NOMO-1 treated with dmso at 0.1 percent for 144 hours (cell line): Measurements from ENCODE around the gene FAAH.

Source experiments
- DNase-seq: peaks from one replicate; lab custom pipeline; 2025; ENCODE audit not compliant: unreplicated experiment; lab: John Stamatoyannopoulos, UW

FAAH gene

DNA sequence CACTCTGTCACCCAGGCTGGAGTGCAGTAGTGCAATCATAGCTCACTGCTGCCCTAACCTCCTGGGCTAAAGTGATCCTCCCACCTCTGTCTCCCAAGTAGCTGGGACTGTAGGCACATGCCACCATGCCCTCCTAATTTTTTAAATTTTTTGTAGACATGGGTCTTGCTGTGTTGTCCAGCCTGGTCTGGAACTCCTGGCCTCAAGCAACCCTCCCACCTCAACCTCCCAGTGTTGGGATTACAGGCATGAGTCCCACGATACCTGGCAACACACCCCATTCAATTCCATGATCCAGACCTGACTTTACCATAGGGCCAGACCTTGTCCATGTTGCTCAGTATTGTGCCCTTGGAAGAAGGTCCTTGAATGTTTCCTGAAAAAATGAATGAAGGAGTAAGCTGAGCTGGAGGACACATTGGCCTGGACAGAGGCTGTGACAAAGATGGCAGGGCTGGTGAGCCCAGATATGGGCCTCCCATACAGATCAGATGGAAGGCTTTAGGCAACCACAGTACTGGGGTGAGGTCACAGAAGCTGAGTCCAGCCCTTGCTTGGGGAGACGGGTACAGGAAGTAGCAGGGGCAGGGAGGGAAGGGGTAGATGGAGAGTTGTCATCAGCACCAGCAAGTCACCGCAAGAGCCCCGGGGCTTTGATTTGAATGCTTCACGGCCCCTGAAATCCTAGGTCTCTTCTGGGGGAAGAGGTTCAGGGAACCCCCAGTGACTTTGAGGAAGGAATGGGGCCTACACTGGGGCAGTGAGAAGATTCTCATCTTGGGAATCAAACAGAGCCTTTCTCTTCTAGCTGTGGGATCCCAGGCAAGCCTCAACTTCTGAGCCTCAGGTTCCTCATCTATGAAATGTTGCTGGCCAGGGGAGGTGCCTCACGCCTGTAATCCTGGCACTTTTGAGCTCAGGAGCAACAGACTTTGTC, 55.4 kb downstream of the FAAH start:
- DNase-seq = no peak

DNA sequence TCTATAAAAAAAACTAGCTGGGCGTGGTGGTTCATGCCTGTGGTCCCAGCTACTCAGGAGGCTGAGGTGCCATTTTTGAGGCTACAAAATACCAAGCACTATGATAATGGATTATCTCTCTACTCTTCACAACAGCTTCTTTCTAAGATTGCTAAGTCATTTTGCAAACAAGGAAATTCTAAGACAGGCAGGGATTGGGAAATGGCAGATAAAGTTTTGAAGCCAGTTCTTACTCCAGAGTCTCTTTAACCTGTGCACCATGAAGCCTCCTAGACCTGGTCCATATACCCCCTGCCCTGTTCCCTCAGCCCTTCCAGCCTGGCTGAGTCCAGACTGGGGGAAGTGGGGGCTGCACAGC, 56.0 kb downstream of the FAAH start:
- DNase-seq = no peak

DNA sequence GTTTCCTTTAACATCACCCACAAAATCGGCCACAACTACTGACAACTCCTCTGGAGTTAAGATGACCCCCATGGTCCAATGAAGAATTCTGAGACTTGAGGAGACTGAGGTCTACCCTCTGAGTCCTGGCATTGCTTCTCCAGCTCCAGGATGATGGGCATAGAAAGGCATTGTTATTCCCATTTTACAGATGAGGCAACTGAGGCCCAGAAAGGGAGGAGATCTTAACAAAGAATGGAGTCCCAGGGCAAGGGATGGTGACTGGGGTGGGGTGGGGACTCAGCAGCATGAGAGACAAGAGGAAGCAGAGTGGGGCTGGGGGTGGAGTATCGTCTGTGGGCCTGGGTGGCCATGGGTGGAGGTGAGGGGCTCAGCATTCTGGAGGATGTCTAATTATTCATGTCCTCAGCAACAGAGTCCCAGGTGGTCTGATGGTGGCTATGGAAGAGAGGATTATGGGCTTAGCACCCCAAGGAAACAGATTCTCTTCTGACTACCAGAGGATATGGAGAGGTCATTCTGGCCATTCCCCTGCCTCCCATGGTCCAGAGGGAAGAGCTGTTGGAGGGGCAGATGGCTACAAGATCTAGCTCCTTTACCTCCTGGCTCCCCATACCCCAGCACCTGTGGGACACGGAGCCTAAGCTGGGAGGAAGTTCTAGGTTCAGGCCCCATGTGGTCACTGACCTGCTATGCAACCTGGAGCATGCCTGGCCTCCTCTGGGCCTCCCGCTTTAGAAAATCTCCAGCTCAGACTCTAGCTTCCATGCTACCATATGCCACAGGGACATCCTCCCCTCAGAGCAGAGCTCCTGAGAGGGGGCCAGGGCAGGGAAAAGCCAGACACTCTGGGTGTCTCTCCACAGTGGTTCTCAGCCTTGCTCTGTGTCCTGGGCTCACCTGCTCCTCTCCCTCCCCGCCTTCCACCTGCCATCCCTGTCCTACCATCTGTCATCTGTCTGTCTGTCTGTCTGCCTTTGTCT, 58.1 kb downstream of the FAAH start:
- no peak for DNase-seq

DNA sequence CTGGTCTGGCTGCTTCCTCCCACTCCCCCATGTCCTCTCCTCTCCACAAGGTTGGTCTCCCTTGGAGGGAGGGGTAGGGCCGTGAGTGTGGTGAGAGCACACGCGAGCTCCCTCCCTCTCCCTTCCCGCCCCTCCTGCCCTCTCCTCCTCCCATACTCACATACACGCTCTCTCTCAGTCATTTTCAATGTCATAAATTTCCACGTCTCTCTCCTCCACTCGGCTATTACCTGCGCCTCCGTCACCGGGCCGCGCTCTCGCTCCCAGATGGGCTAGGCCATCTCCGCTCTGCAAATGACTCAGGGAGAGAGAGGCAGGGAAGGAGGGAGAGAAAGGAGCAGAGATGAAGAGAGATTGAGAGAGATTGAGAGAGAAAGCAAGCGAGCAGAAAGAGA, 58.8 kb downstream of the FAAH start:
- no peak for DNase-seq

DNA sequence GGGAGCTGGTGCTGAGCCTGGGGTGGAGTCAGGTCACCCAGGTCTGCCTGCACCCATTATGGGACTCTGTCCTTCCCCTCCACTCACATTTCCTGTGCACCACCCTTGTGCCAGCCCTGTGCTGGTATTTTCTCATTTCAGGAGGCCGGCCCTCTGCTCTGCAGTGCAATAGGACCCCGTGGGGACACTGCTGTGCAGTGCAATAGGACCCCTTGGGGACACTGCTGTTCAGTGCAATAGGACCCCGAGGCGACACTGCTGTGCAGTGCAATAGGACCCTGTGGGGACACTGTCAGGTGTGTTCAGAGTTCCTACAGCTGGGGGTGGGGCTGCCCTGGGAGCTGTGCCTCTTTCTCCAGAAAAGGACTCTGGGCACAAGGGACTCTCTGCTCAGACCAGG, 59.3 kb downstream of the FAAH start:
- no peak for DNase-seq

DNA sequence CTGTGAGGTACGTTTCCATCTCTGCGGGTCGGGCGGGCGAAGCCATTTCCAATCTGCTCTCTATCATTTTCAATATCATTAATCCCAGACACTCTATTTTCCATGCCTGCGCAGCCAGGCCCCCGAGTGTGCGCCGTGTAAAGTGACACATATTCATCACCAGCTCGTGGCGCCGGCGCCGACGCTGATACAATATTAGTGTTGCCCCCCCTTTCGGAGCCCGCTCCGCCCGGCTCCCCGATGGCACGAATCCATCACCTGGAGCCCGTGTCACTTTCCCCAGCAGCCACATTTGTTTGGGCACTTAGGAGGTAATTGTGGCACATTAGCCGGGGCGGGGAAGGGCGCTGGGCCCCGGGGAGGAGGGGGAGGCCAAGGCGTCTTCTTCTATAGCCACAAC, 61.8 kb downstream of the FAAH start:
- DNase-seq = no peak

DNA sequence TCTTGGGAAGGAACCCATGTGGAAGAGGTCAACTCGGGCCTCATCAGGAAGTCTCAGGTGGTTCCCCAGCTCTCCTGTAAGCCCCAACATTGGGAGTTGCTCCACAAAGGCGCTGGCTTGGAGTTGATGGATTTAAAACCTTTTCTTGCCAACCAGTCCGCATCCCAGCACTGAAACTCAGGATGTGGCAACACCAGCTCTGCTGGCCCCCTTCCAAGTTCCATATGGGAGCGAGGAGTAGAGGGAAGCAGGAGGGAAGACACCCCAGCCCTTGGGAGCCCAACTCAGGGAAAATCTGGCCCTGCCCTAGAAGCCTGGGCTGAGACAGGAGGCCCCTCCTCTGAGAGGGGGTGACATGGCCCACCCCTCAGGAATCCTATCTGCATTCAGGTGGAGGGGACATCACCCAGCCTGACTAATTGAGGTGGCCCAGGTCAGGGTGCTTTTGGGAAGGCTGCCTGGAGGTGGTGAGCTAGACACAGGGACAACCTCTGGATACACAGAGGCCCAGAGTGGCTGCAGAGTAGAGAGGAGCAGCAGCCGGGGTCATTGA, 62.4 kb downstream of the FAAH start:
- DNase-seq = no peak

DNA sequence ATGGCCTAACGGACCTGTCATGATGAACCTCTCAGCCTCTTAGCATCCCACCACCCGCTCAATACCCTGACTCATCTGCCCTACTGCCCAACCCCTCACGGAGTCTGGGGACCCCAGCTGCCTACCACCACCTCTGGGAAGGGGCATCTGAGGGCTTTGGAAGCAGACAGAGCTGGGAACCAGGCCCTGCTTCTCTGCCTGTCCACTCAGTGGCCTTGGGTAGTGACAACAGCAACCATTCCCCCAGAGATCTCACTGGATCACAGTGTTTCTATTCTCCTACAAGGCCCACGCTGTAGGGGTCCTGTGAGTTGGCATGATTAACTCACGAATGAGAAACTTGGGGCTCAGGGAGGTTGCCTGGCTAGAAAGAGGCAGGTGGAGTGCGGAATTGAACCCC, 63.1 kb downstream of the FAAH start:
- no peak for DNase-seq

DNA sequence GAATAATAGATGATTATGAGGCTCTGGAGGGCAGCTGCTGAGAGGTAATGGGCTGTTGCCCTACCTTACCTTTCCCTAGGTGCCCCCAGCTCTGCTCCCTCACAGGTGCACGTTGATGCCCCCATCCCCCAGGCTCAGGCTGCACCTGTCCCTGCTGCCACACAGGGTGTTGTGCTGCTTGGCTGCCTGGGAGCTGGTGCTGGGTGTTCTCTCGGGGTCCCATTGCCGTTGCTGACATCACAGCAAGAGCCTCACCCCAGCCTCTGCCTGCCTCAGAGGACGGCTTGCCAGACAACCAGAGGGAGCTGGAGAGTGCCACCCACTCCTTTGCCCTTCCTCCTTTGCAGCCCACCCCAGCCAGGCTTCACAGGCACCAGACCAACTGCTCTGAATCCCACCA, 64.1 kb downstream of the FAAH start:
- DNase-seq = no peak

DNA sequence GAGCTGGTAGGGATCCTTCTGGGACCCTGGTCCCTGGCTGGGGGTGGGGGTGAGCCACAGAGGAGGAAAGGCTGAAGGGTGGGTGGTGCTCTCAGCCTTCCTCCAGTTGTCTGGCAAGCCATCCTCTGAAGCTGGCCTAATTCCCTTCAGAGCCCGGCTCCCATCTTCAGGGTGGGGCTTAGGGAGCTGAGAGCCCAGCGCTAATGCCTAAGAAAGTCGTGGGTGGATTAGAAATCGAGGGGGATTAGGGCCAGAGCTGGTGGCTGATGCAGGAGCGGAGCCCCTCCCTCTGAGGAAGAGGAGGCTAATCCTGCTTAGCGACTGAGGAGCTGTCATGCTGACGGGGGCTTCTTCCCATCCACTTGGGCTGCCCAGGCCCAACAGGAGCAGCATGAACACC, 64.7 kb downstream of the FAAH start:
- DNase-seq = no peak

DNA sequence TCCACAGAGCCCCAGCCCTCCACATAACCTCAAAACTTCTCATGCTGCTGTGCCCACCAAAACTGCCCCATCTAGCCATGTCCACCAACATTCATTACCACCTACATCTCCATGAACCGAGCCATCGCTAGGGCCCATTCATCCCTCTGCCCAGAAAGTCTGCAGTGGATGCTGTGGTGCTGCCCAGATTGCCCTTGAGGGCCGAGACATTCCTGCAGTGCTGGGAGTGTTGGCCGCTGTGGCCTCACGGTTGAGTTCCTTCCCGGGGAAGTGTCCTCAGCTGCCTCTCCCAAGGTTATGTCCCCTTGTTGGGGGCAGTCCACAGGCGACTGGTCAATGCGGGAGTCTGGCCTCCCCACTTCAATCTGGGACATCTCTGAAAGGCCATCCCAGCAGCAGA, 65.2 kb downstream of the FAAH start:
- DNase-seq = no peak

DNA sequence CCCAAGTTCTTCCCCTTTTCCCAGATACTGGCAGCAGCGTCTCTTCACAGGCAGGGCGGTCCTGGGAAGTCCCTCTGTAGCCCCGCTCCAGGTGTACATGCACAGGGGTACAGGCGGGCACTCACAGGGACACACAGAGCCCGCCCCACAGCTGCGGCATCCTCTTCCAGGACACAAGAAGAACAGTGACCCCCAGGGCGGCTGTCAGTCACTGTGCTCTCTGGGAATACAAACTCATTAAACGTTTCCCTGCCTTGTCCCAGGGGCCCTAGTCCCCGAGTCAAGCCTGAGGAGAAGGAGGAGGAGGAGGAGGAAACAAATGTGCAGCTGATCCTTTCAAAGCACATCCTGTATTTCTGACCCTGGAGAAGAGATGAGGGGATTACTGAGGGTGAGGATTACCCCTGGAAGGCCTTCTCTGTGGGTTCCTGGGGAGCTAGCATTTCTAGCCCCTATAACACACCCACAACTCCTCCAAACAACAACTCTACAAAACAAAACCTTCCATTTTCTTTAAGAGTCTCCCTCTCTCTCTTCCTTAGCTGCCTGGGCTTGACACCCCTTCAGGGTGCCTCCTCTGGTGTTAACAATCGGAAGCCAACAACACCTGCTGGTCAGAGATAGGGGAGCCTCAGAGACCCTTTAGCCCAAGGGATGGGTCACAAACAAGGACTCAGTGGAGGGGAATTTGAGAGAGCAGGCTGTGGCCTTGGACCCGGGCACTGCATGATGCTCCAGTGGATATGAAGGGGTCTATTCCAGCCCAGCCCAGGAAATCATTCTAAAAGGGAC, 67.1 kb downstream of the FAAH start:
- DNase-seq = no peak

DNA sequence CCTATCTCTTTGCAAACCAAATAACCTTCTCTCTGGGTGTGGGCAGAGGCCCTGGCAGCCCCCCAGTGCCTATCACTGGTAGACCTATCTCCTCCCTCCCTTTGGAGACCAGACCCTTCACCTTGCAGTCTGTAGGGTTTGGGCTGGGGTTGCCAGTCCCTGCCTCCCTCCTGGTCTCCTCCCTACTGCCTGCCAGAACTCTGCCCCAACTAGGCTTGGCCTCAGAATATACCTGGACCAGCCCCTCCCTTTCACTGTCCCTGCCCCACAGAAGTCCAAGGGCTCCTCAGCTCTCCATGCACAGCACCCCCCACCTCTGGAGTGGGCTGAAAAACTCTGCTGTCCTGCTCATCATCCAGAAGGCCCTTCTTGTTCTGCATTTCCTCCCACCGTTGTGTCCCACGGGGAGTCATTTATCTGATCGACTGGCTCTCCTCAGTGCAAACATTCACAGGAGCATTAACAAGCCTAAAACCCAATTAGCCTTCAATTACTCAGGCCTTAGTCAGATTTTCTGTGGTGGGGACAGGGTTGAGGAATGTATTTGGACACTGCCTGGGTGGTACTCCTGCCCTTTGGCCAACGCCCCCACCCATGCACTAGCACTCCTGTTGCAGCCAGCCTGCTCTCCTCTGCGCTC, 67.8 kb downstream of the FAAH start:
- no peak for DNase-seq
